22Rv1 (cell line): Measurements from ENCODE around the gene OR5AP2.
"Not testable (repeated sequence)": the region's sequence is repeated elsewhere in the genome, so short reads cannot be mapped to it uniquely, and the experiment has no call there.

Experiments
- ZFX ChIP-seq: fragments of 450-650 bp; IDR thresholded peaks from 2 replicates; pipeline ENCODE4 v1.6.1; 2017; ENCODE audit warnings: antibody characterized with exemption, borderline replicate concordance
- TF ChIP-seq, protein P1 (sequence below): fragments of 450-650 bp; IDR thresholded peaks from 2 replicates; pipeline ENCODE4 v1.5.1; 2017; ENCODE audit warnings: mild to moderate bottlenecking

DNA sequence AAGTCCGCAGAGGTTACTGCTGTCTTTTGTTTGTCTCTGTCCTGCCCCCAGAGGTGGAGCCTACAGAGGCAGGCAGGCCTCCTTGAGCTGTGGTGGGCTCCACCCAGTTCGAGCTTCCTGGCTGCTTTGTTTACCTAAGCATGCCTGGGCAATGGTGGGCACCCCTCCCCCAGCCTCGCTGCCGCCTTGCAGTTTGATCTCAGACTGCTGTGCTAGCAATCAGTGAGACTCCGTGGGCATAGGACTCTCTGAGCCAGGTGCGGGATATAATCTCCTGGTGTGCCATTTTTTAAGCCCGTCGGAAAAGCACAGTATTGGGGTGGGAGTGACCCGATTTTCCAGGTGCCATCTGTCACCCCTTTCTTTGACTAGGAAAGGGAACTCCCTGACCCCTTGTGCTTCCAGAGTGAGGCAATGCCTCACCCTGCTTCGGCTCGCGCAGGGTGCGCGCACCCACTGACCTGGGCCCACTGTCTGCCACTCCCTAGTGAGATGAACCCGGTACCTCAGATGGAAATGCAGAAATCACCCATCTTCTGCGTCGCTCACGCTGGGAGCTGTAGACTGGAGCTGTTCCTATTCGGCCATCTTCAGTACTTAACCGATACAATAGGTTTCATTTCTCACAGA lies 50.0 kb downstream of the OR5AP2 start:
- TF ChIP-seq, protein P1, sequence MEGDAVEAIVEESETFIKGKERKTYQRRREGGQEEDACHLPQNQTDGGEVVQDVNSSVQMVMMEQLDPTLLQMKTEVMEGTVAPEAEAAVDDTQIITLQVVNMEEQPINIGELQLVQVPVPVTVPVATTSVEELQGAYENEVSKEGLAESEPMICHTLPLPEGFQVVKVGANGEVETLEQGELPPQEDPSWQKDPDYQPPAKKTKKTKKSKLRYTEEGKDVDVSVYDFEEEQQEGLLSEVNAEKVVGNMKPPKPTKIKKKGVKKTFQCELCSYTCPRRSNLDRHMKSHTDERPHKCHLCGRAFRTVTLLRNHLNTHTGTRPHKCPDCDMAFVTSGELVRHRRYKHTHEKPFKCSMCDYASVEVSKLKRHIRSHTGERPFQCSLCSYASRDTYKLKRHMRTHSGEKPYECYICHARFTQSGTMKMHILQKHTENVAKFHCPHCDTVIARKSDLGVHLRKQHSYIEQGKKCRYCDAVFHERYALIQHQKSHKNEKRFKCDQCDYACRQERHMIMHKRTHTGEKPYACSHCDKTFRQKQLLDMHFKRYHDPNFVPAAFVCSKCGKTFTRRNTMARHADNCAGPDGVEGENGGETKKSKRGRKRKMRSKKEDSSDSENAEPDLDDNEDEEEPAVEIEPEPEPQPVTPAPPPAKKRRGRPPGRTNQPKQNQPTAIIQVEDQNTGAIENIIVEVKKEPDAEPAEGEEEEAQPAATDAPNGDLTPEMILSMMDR = not testable (repeated sequence)
- not testable (repeated sequence) for TF ChIP-seq ZFX
